ENCODE measurements around the gene PAPPA. TPM values are rescaled to one million over a fixed set of nuclear protein-coding genes. Genes with fewer than 3 reads are reported as not detected.

The PAPPA gene
- total RNA-seq, 2 experiments from 2014 or later, result not detected

DNA sequence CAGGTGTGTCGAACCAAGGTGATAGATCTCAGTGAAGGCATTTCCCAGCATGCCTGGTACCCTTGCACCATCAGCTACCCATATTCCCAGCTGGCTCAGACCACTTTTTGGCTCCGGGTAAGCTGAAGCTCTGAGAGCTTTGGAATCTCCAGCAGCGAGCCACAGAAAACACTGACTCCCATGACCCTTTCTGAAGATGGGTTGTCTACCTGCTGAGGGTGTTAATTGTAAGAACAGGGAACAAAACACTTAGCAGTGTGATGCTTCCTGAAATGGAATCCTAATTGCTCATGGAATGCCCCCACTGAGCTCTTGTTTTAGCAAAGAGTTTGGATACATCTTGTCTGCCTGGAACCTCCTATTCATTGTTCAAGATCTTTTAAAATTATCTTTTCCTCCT is 177.7 kb downstream of the PAPPA start:
- no peaks in the 10 kb centered on the region for H3K4me1 Mint-ChIP-seq
- ChIA-PET CTCF (interaction anchor here (0.5 kb wide), 1 partner anchor 11 kb away, joined by 4 read pairs; no protein-coding TSS in a partner anchor), POLR2A (no interaction called here)
- H3K36me3 Mint-ChIP-seq (ENCODE audit: low read depth), result no peaks in the 10 kb centered on the region
- H3K4me3 Mint-ChIP-seq, result no peak overlapping the region
- ATAC-seq, result no peak
- peaks cover 6% of the 10 kb centered on the region for H3K27me3 Mint-ChIP-seq
- H3K9me3 Mint-ChIP-seq (ENCODE audit: low read depth), result no peaks in the 10 kb centered on the region
- intact Hi-C loops (cut with DNase I, micrococcal nuclease), result no loop called here
- no peak for DNase-seq
- H3K27ac Mint-ChIP-seq, result no peak overlapping the region

DNA sequence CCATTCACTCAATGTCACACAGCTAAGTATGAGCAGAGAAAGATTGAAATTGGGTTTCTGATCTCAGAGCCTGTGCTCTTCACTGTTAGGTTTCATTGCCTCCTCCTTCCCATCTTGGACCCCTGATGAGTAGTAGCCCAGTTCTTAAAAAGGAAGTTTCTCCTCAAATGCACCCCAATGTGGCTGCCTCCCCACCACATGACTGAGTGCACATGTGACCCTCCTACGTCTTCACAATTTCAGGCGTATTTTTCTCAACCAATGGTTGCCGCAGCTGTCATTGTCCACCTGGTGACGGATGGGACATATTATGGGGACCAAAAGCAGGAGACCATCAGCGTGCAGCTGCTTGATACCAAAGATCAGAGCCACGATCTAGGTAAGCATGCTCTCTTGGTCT is 178.5 kb downstream of the PAPPA start:
- ATAC-seq, result no peak
- no peaks in the 10 kb centered on the region for H3K9me3 Mint-ChIP-seq (ENCODE audit: low read depth)
- no peaks in the 10 kb centered on the region for H3K4me1 Mint-ChIP-seq
- peaks cover 5% of the 10 kb centered on the region for H3K27me3 Mint-ChIP-seq
- H3K4me3 Mint-ChIP-seq, result no peak overlapping the region
- ChIA-PET CTCF (no interaction called here), POLR2A (no interaction called here)
- no peak for DNase-seq
- no peak overlapping the region for H3K27ac Mint-ChIP-seq
- intact Hi-C loops (cut with DNase I, micrococcal nuclease), result no loop called here
- H3K36me3 Mint-ChIP-seq (ENCODE audit: low read depth), result no peaks in the 10 kb centered on the region

DNA sequence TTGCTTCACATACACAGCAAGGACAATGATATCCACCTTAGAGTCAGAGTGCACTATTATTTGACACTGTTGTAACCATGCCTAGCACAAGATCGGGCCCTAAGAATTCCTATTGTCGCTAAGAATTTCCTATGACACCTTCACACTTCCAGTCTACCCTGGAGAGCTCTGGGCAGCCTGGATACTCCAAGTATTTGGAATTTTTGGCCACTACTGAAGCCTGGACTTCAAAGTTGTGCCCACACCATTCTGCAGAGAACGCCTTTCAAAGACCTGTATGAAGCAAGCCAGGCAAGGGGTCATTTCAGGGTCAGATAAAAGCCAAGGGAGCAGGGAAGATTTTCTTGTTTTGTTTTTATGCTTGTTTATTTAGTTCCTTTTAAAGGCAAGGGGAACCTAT is 179.7 kb downstream of the PAPPA start:
- Mint-ChIP-seq H3K4me1 (no peaks in the 10 kb centered on the region), H3K9me3 (ENCODE audit: low read depth) (no peaks in the 10 kb centered on the region), H3K27ac (no peak overlapping the region), H3K4me3 (no peak overlapping the region), H3K36me3 (ENCODE audit: low read depth) (no peaks in the 10 kb centered on the region), H3K27me3 (peaks cover 8% of the 10 kb centered on the region)
- intact Hi-C loops (cut with DNase I, micrococcal nuclease), result no loop called here
- DNase-seq (no peak), ATAC-seq (no peak)
- ChIA-PET CTCF (no interaction called here), POLR2A (no interaction called here)

DNA sequence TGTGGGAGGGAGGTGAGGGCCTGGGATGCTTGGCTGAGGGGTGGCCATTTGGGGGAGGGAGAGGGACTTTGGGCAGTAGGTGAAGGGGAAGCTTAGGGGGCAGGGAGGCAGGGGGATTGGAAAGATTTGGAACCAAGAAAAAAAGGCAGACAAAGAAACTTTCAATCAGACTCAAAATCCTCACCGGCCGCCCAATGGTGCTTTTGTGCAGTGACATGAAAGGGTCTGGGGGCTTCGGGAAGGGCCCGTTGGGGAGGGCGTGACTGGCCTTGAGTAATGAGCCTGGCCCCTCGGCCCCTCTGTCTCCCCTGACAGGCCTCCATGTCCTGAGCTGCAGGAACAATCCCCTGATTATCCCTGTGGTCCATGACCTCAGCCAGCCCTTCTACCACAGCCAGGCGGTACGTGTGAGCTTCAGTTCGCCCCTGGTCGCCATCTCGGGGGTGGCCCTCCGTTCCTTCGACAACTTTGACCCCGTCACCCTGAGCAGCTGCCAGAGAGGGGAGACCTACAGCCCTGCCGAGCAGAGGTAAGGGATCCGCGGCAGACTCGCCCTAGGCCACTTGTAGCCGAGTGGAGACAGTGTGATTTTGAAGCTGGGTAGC is 181.1 kb downstream of the PAPPA start:
- H3K9me3 Mint-ChIP-seq (ENCODE audit: low read depth), result no peaks in the 10 kb centered on the region
- ChIA-PET POLR2A (no interaction called here), CTCF (no interaction called here)
- no peak for DNase-seq
- H3K27me3 Mint-ChIP-seq, result peaks cover 8% of the 10 kb centered on the region
- no peak for ATAC-seq
- no peak overlapping the region for H3K4me3 Mint-ChIP-seq
- intact Hi-C loops (cut with DNase I, micrococcal nuclease), result no loop called here
- no peak overlapping the region for H3K27ac Mint-ChIP-seq
- no peaks in the 10 kb centered on the region for H3K36me3 Mint-ChIP-seq (ENCODE audit: low read depth)
- no peaks in the 10 kb centered on the region for H3K4me1 Mint-ChIP-seq

DNA sequence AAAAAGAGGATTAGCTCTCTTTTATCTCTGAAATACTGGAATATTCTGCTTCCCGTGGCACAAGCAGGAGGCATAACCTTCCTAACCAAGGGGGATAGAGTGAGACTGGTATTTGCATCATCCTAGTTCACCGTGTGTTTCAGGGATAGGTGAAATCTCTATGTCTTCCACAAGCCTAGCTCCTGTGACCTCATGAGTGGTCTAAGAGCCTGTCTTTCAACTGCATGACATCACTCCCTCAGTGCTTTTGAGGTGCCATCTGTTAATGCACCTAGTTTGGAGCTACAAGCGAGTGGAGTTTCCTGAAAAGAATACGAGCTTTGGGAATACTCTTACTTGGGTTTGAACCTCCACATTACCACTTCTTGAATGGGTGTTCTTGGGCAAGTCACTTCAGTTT is 181.8 kb downstream of the PAPPA start:
- no peak overlapping the region for H3K4me3 Mint-ChIP-seq
- no peak for DNase-seq
- no peak overlapping the region for H3K27ac Mint-ChIP-seq
- H3K9me3 Mint-ChIP-seq (ENCODE audit: low read depth), result no peaks in the 10 kb centered on the region
- H3K27me3 Mint-ChIP-seq, result peaks cover 8% of the 10 kb centered on the region
- POLR2A ChIA-PET, result no interaction called here
- intact Hi-C loops (cut with DNase I, micrococcal nuclease), result no loop called here
- no peaks in the 10 kb centered on the region for H3K36me3 Mint-ChIP-seq (ENCODE audit: low read depth)
- H3K4me1 Mint-ChIP-seq, result no peaks in the 10 kb centered on the region
- CTCF ChIA-PET, result no interaction called here
- ATAC-seq, result no peak

DNA sequence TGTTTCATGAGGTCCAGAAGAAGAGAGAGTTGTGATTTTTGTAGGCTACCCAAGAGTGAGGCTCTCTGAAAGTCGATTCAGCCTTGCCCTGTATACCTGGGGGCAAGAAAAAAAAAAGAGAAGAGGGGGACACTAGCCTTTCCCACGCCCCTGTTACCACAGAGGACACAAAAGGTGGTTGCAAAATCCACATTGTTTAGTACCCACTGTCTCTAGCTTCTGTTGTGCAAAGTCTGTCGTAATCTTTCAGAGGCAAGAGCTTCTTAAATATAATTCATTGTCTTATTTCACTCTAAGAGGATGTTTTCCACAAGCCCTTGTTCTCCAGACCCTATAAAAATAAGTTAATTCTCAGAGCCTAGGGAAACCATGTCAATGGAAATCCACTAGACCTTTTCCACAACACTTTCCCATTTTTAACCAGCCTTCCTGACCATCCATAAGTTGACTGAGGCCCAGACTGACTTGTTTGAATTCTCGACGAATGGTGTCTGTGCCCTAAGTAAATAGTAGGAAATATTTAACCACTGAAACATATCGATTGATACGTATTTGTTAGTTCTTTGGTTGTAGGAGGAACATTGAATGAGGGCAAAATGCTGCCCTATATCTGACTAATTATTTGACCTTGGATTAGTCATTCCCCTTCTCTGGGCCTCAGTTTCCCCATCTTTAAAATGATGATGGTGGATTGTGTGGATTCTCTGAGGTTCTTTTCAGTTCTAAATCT is 182.7 kb downstream of the PAPPA start:
- Mint-ChIP-seq H3K9me3 (ENCODE audit: low read depth) (no peaks in the 10 kb centered on the region), H3K27me3 (peaks cover 9% of the 10 kb centered on the region), H3K36me3 (ENCODE audit: low read depth) (no peaks in the 10 kb centered on the region), H3K4me1 (no peaks in the 10 kb centered on the region), H3K4me3 (no peak overlapping the region), H3K27ac (no peak overlapping the region)
- intact Hi-C loops (cut with DNase I, micrococcal nuclease), result no loop called here
- ATAC-seq (no peak), DNase-seq (no peak)
- POLR2A ChIA-PET, result no interaction called here
- CTCF ChIA-PET, result no interaction called here

DNA sequence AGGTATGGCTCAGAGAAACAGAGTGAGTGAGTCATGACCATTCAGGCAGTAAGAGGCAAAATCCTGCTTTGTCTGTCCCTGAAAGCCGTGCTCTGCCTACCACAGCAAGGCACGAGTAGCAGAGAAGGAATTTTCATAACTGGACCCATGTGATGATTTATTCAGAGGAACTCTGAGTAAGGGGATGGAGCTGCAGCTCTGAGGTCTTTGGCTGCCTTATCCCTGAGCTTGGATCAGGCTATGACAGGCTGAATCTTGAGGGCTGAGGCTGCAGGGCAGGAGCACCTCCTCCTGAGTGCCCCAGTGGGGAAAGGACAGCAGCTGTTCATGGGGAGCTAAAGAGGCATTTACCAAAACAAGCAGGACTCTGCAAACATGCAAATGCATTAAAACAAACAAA is 183.4 kb downstream of the PAPPA start:
- no peaks in the 10 kb centered on the region for H3K36me3 Mint-ChIP-seq (ENCODE audit: low read depth)
- intact Hi-C loops (cut with DNase I, micrococcal nuclease), result no loop called here
- H3K9me3 Mint-ChIP-seq (ENCODE audit: low read depth), result no peaks in the 10 kb centered on the region
- H3K27ac Mint-ChIP-seq, result no peak overlapping the region
- H3K4me1 Mint-ChIP-seq, result no peaks in the 10 kb centered on the region
- CTCF ChIA-PET, result no interaction called here
- peaks cover 8% of the 10 kb centered on the region for H3K27me3 Mint-ChIP-seq
- POLR2A ChIA-PET, result no interaction called here
- DNase-seq (no peak), ATAC-seq (no peak)
- no peak overlapping the region for H3K4me3 Mint-ChIP-seq

DNA sequence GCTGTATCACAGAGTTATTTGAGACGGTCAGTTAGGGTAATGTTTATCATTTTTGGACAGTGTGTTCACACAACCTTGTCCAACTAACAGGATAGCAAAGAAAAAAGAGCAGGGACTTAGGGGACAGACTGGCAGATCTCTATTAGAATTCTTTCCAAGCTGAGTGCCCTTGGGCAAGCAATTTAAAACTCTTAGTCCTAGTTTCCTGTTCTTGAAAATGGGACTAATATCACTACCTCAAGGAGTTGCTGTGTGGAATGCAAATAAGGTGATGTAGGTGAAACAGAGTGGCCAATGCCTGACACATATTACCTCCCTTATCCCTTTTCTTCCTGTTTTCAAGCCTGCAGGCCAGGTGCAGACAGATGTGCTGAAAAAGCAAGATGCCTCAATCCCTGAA is 186.7 kb downstream of the PAPPA start:
- no peak for ATAC-seq

DNA sequence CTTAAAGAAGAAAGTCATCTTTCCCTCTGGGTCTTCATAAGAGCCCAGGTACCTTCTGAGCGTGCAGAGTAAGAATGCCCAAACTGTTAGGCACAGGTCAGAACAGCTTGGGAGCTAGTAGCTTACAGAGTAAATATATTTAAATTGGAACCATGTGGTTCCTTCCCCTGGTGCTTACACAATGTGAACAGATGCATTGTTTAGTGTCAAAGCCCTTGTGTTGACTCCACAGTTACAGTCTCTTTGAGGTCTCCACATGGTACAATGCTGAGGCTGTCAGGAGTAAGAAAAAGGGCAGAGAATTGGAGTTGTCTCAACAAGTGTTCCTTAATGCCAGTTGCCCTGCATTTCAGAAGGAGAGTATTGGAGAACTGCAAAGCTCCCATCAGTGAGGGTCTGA is 188.5 kb downstream of the PAPPA start:
- ChIA-PET CTCF (no interaction called here), POLR2A (no interaction called here)
- H3K36me3 Mint-ChIP-seq (ENCODE audit: low read depth), result no peaks in the 10 kb centered on the region
- H3K4me3 Mint-ChIP-seq, result no peak overlapping the region
- DNase-seq (no peak), ATAC-seq (no peak)
- peaks cover 7% of the 10 kb centered on the region for H3K27me3 Mint-ChIP-seq
- intact Hi-C loops (cut with DNase I, micrococcal nuclease), result no loop called here
- no peaks in the 10 kb centered on the region for H3K4me1 Mint-ChIP-seq
- H3K9me3 Mint-ChIP-seq (ENCODE audit: low read depth), result no peaks in the 10 kb centered on the region
- no peak overlapping the region for H3K27ac Mint-ChIP-seq

More for the DNA sequence above, 186.7 kb downstream of the PAPPA start:
- ChIA-PET POLR2A (no interaction called here), CTCF (no interaction called here)
- Mint-ChIP-seq H3K36me3 (ENCODE audit: low read depth) (no peaks in the 10 kb centered on the region), H3K27me3 (peaks cover 8% of the 10 kb centered on the region), H3K27ac (no peak overlapping the region), H3K4me1 (no peaks in the 10 kb centered on the region), H3K4me3 (no peak overlapping the region), H3K9me3 (ENCODE audit: low read depth) (no peaks in the 10 kb centered on the region)
- intact Hi-C loops (cut with DNase I, micrococcal nuclease), result no loop called here
- no peak for DNase-seq

DNA sequence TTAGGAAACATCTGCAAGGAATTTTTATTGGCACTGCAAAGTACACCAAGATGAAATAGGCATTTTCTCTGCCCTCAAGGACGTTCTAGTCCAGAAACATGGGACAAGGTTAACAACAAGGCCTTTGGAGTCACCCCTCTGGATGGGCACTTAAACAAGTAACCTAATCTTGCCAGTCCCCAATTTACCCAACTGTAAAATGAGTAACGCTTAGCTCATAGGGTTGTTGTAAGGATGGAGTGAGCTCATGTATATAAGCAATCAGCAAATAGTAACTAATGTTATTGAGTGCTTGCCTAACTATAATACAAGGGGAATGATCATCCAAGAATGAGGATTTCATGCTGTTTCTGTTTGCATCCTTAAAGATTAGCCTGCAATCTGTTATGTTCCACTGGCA is 189.3 kb downstream of the PAPPA start:
- ATAC-seq (no peak), DNase-seq (no peak)
- Mint-ChIP-seq H3K9me3 (ENCODE audit: low read depth) (no peaks in the 10 kb centered on the region), H3K27ac (no peak overlapping the region), H3K4me1 (no peaks in the 10 kb centered on the region), H3K4me3 (no peak overlapping the region), H3K36me3 (ENCODE audit: low read depth) (no peaks in the 10 kb centered on the region), H3K27me3 (peaks cover 3% of the 10 kb centered on the region)
- CTCF ChIA-PET, result interaction anchor here (0.7 kb wide), 1 partner anchor 12 kb away, joined by 4 read pairs; no protein-coding TSS in a partner anchor
- POLR2A ChIA-PET, result no interaction called here
- intact Hi-C loops (cut with DNase I, micrococcal nuclease), result no loop called here

DNA sequence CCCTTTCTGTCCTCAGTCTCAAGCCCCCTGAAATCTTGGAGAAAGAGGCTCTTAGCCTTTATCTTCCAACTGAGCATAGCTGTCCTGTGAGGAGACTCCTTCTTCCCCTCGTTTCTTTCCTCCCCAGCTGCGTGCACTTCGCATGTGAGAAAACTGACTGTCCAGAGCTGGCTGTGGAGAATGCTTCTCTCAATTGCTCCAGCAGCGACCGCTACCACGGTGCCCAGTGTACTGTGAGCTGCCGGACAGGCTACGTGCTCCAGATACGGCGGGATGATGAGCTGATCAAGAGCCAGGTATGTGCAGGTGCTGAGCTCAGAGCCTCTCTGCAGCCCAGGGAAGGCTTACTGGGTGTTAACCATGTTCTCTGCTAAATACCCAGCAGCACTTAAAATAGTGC is 190.8 kb downstream of the PAPPA start:
- ChIA-PET CTCF (interaction anchor here (0.9 kb wide), 1 partner anchor 752 kb away, joined by 3 read pairs; no protein-coding TSS in a partner anchor), POLR2A (no interaction called here)
- intact Hi-C loops (cut with DNase I, micrococcal nuclease), result no loop called here
- Mint-ChIP-seq H3K4me1 (no peaks in the 10 kb centered on the region), H3K36me3 (ENCODE audit: low read depth) (no peaks in the 10 kb centered on the region), H3K9me3 (ENCODE audit: low read depth) (no peaks in the 10 kb centered on the region), H3K27me3 (peaks cover 3% of the 10 kb centered on the region), H3K27ac (no peak overlapping the region), H3K4me3 (no peak overlapping the region)
- no peak for ATAC-seq
- no peak for DNase-seq

DNA sequence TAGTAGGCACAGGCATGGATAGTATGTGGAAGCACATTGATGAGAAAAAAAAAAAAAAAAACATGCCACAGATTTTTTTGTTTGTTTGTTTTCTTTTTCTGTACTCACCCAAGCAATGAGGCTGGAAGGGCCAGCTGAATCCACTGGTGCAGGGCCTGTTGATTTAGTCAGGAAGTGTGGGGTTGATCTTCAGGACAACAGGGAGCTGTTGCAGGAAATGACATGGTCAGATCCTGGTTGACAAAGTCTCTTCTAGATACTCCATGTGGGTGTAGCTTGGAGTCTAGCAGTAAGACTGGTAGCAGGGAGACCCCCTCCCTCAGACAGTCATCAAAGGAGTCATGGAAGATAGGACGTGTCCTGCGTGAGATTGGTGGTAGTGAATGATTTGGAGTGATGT is 191.8 kb downstream of the PAPPA start:
- ChIA-PET POLR2A (no interaction called here), CTCF (interaction anchor here (0.7 to 0.9 kb wide), 2 partner anchors 10 to 752 kb away, joined by 3 read pairs; no protein-coding TSS in a partner anchor)
- peaks cover 3% of the 10 kb centered on the region for H3K27me3 Mint-ChIP-seq
- no peak for DNase-seq
- H3K4me1 Mint-ChIP-seq, result no peaks in the 10 kb centered on the region
- H3K9me3 Mint-ChIP-seq (ENCODE audit: low read depth), result no peaks in the 10 kb centered on the region
- no peak overlapping the region for H3K27ac Mint-ChIP-seq
- H3K36me3 Mint-ChIP-seq (ENCODE audit: low read depth), result no peaks in the 10 kb centered on the region
- intact Hi-C loops (cut with DNase I, micrococcal nuclease), result no loop called here
- H3K4me3 Mint-ChIP-seq, result no peak overlapping the region
- ATAC-seq, result no peak
